Uterus (tissue), 4 donors: ENCODE measurements around the gene KCNIP3. TPM values are rescaled to one million over a fixed set of nuclear protein-coding genes. Genes with fewer than 3 reads are reported as not detected.

Experiments used
- DNase-seq, 2 donors: peaks; one replicate each; pipeline ENCODE4 v3.0.0-alpha.2; 2019 to 2020
- H3K27ac ChIP-seq, 2 donors: fragments of 200-600 bp; sonication (generic); 1 replicate in 1 of 2; 2 replicates in 1 of 2; pipeline ENCODE4 v1.5.1; 2016 to 2018
- H3K27me3 ChIP-seq, 2 donors: fragments of 200-600 bp; sonication (generic); one replicate each; pipeline ENCODE4 v1.5.1; 2018 to 2019; ENCODE audit warnings: control low read depth in 1 of 2
- H3K36me3 ChIP-seq, 2 donors: fragments of 200-600 bp; sonication (generic); one replicate each; pipeline ENCODE4 v1.5.1; 2019; ENCODE audit warnings: control low read depth in 1 of 2
- H3K4me1 ChIP-seq, 2 donors: fragments of 200-600 bp; sonication (generic); one replicate each; pipeline ENCODE4 v1.5.1; 2018 to 2019; ENCODE audit warnings: control low read depth in 1 of 2
- H3K4me3 ChIP-seq, 2 donors: fragments of 200-600 bp; sonication (generic); 1 replicate in 1 of 2; 2 replicates in 1 of 2; pipeline ENCODE4 v1.5.1; 2018 to 2019; ENCODE audit warnings: mild to moderate bottlenecking in 1 of 2
- H3K9me3 ChIP-seq, 2 donors: fragments of 200-600 bp; sonication (generic); one replicate each; pipeline ENCODE4 v1.5.1; 2019; ENCODE audit warnings: control low read depth in 1 of 2
- CTCF ChIP-seq, 4 experiments: fragments of 200-600 bp in 2 of 4; fragments of 450-650 bp in 2 of 4; sonication (generic) in 2 of 4; IDR thresholded peaks; one replicate each; pipeline ENCODE4 v1.5.1; 2016 to 2019; ENCODE audit warnings: antibody characterized with exemption in 4 of 4, mild to moderate bottlenecking in 2 of 4, moderate library complexity in 1 of 4
- POLR2A ChIP-seq, 2 donors: fragments of 450-650 bp; IDR thresholded peaks; one replicate each; pipeline ENCODE4 v1.6.1; 2016; ENCODE audit warnings: antibody characterized with exemption in 2 of 2, mild to moderate bottlenecking in 1 of 2, moderate library complexity in 1 of 2
- intact Hi-C: fragments of 100-400 bp; cut with DNase I; formaldehyde crosslinking; loops from one replicate; pipeline ENCODE4 v1.15.1; 2023; ENCODE audit warnings: low total_unique reads
- total RNA-seq, 4 donors: library from RNA; depleted of rRNA in 3 of 4; stranded (reverse); fragments of >200 nt in 3 of 4; gene quantifications; one replicate each; pipeline versions ENCODE4 v1.1.0 to v1.2.4, GENCODE V29; 2014 to 2023
- donor health status: DM: yes; HTN: yes; CAD: no.

KCNIP3 gene
- total RNA-seq, 4 donors from 2014 or later = 1.5 to 18.3 (median 10.8) TPM

GRCh38 chr2:95357717-95358280, 60.7 kb downstream of the KCNIP3 start:
- Histone ChIP-seq H3K4me1 (no peaks in the 10 kb centered on the region), H3K9me3 (no peaks in the 10 kb centered on the region), H3K27ac (no peak overlapping the region), H3K36me3 (no peaks in the 10 kb centered on the region), H3K4me3 (no peak overlapping the region), H3K27me3 (no peaks in the 10 kb centered on the region)
- intact Hi-C loops = no loop called here
- TF ChIP-seq CTCF (IDR thresholded peaks at IDR 0.05) (no peak), POLR2A (IDR thresholded peaks at IDR 0.05) (no peak)
- DNase-seq = peak in 1 of 2 donors; percentile 6

GRCh38 chr2:95359031-95359430, 61.9 kb downstream of the KCNIP3 start:
- intact Hi-C loops = no loop called here
- H3K9me3 ChIP-seq = no peaks in the 10 kb centered on the region
- H3K27me3 ChIP-seq = no peaks in the 10 kb centered on the region
- no peaks in the 10 kb centered on the region for H3K4me1 ChIP-seq
- DNase-seq = peak in 1 of 2 donors; percentile 10
- TF ChIP-seq POLR2A (IDR thresholded peaks at IDR 0.05) (no peak), CTCF (IDR thresholded peaks at IDR 0.05) (no peak)
- H3K36me3 ChIP-seq = no peaks in the 10 kb centered on the region
- no peak overlapping the region for H3K4me3 ChIP-seq
- no peak overlapping the region for H3K27ac ChIP-seq

- H3K36me3 ChIP-seq = no peaks in the 10 kb centered on the region
- no peaks in the 10 kb centered on the region for H3K9me3 ChIP-seq
- no peak overlapping the region for H3K27ac ChIP-seq
- intact Hi-C loops = no loop called here
- peak in 1 of 2 donors; percentile 3 for DNase-seq
- no peak overlapping the region for H3K4me3 ChIP-seq
- H3K4me1 ChIP-seq = no peaks in the 10 kb centered on the region
- TF ChIP-seq CTCF (IDR thresholded peaks at IDR 0.05) = no peak
- no peak for TF ChIP-seq POLR2A (IDR thresholded peaks at IDR 0.05)
- no peaks in the 10 kb centered on the region for H3K27me3 ChIP-seq
Observed at GRCh38 chr2:95359501-95359930, 62.4 kb downstream of the KCNIP3 start.

GRCh38 chr2:95361216-95361980, 64.3 kb downstream of the KCNIP3 start:
- Histone ChIP-seq H3K4me3 (no peak overlapping the region), H3K4me1 (no peaks in the 10 kb centered on the region), H3K27me3 (no peaks in the 10 kb centered on the region), H3K36me3 (no peaks in the 10 kb centered on the region), H3K27ac (no peak overlapping the region), H3K9me3 (no peaks in the 10 kb centered on the region)
- DNase-seq = no peak
- intact Hi-C loops = no loop called here
- TF ChIP-seq CTCF (IDR thresholded peaks at IDR 0.05) (no peak), POLR2A (IDR thresholded peaks at IDR 0.05) (no peak)

- Histone ChIP-seq H3K27me3 (no peaks in the 10 kb centered on the region), H3K27ac (no peak overlapping the region), H3K4me1 (no peaks in the 10 kb centered on the region), H3K9me3 (no peaks in the 10 kb centered on the region), H3K4me3 (no peak overlapping the region), H3K36me3 (no peaks in the 10 kb centered on the region)
- no peak for DNase-seq
- TF ChIP-seq CTCF (IDR thresholded peaks at IDR 0.05) (no peak), POLR2A (IDR thresholded peaks at IDR 0.05) (no peak)
- intact Hi-C loops = no loop called here
Observed at GRCh38 chr2:95362486-95362885, 65.3 kb downstream of the KCNIP3 start.
